NCI-H82 treated with DMSO at 0.1 percent for 48 hours (cell line): ENCODE data around the gene EPHA8.

ENCODE experiments used
- DNase-seq: peaks from one replicate; lab custom pipeline; 2025; ENCODE audit not compliant: unreplicated experiment; lab: John Stamatoyannopoulos, UW

EPHA8 gene

DNA sequence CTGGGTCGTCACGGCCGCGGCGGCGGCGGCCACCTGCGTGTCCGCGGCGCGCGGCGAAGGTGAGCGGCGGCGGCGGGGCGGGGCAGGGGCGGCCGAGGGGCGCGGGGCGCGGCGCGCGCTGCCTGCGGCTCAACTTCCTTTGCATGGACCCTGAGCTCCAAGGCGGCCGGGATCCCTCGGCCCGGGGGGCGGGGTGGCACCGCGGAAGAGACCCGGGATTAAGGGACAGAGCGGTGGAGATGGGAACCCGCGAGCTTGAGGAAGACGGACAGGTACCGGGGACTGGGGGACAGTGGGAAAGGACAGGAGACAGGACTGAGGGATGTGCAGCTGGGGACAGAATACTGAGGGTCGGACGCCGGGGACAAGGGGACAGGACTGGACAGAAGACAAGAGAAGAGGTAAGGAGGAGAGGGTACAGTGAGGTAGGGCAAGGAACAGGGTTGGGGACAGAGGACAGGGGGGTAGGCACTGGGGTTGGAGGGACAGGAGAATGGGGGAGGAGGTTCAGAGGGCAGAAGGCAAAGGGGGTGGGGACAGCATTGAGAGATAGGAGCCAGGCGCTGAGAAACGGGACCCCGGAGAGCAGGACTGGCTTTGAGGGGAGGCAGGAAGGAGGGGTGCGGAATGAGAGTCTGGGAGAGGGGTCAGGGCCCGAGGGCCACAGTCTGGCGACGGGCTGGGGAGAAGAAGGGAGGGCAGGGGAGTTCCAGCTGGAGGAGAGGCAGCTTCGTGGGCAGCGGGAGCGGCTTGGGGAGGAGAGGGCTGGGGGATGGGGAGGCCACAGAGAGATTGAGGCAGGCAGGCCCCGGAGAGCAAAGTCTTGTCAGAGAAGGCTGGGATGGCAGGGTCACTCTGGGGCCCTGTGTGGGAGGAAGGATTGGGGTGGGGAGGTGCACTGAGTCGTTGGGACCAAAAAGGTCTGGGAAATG is 648 bp downstream of the EPHA8 start:
- no peak for DNase-seq

DNA sequence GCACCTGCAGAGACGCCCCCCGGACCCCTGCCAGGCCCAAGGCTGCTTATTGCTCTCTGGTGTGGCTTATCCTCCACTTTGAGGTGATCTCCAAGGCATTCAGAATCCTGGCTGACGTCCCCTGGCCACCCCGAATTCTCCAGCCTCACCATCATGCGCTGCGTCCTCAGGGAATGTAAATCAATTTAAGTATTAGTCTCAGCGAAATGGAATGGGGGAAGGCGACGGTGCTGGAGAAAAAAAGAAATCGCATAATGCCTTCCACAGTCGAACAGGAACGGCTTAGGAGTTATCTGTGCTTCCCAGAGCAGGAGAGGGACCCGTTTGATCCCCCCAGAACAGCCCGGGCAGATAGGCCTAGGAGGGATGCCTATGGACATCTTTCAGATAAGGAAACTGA is 2.9 kb downstream of the EPHA8 start:
- DNase-seq, result no peak

DNA sequence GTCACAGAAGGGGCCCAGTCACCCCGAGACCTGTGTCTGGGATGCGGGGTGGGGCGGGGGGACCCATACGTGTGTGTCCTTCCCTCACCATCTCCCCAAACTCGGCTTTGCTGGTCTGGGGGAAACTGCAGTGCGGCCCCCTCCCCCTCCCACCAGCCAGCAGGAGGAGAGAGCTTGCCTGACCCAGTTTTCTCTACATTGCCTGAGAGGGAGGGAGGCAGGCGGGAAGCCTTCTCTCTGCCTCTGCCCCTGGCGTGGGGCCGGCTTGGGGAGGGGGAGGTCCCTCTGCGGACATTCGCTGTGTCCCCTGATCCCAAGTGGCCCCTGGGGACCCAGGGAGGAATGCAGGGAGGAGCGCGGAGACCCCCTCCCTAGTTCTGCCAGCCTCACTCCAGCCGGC is 3.9 kb downstream of the EPHA8 start:
- DNase-seq, result no peak

DNA sequence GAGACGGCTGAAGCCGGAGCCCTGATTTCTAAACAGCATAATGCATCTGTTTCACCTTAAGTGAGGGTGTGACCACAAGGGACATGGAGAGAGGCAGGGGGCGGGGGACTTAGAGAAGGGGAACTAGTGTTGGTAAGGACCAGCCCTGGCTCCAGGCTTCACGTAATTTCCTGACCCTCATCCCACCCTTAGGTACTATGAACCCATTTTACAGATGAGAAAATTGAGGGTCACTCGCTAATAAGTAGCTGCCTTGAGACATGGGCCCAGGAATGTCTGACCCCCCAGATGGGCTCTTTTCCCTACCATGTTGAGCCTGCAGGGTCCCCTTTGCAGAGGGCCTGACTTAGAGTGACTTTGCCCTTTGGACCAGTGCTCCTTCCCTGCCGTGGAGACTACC is 4.7 kb downstream of the EPHA8 start:
- DNase-seq, result no peak

DNA sequence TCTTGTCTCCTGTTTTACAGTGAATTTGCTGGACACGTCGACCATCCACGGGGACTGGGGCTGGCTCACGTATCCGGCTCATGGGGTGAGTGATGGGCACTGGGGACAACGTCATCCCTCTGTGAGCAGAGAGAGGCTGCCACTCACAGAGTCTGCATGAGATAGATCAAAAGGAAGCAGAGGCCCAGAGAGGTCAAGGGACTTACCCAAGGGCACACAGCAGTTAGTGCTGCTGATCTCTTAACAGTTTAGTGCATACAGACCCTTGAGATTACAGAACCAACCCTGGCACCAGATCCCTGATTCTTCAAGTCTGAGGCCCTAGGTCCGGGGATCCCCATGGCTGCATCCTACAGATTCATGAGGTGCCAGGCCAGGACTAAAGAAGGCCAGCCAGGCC is 6.0 kb downstream of the EPHA8 start:
- no peak for DNase-seq

DNA sequence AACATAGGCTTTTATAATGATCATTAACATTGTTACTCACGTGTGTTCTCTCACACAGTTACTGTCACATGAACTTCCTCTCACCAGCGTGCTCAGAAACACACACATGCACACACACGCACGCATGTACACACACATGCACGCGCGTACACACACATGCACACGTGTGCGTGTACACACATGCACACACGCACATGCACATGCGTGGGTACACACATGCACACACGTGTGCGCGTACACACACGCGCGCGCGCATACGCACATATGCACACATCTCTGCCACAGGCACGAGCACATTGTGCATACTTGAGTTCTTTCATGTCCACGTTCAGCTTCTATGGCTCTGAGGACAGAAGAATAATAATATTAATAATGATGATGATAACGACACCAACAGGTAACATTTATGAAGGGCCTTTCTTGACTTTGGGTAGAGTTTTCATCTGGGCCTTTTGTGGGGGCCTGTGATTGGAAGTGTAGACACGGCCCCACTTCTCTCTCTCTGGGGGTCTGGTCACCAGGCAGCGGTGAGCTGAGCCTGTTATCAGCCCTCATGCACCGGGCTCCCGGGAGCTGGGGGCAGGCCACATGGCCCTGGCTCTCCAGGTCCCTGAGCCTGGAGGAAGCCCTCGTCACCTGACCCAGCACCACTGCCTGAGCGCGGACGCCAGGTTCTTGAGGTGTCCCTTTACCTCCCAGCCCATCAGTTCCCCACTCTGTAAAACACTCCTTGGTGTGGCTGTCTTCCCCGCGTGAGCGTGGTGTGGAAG is 7.0 kb downstream of the EPHA8 start:
- DNase-seq, result no peak

DNA sequence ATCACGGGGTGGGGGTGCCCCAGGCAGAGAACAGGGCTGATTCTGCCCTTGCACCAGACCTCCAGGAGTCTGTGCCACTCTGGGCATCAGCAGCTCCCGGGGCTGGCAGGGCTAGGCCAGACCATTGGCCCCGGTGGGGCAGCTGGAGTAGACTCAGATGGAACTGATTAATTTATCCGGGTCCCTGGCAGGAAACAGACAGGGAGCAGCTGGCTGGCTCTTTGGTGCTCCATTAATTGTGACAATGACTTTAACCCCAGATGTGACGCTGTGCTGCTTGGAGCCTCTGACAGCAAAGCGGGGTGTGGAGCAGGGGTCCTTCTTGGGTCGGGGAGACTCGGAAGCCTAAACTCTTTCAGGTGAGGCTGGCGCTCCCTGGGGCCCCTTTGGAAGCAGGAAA is 9.5 kb downstream of the EPHA8 start:
- DNase-seq, result no peak

DNA sequence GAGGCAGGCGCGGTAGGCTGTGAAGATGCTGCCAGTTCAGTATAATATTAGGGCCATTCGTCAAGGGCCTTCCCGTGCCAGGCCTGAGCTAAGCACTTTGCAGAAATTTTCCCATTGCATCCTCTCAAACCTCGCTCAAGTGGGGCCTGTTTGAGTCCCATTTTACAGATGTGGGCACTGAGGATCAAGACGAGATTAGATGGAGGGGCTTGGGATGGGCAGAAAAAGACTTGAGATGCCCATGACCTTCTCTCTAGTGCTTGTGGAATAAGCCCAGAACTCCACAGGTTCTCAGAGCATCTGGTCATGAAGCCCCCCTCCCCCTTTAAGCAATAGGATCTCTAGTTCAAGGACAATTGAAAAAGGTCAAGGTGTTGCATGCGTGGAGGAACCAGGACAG is 9.9 kb downstream of the EPHA8 start:
- no peak for DNase-seq

DNA sequence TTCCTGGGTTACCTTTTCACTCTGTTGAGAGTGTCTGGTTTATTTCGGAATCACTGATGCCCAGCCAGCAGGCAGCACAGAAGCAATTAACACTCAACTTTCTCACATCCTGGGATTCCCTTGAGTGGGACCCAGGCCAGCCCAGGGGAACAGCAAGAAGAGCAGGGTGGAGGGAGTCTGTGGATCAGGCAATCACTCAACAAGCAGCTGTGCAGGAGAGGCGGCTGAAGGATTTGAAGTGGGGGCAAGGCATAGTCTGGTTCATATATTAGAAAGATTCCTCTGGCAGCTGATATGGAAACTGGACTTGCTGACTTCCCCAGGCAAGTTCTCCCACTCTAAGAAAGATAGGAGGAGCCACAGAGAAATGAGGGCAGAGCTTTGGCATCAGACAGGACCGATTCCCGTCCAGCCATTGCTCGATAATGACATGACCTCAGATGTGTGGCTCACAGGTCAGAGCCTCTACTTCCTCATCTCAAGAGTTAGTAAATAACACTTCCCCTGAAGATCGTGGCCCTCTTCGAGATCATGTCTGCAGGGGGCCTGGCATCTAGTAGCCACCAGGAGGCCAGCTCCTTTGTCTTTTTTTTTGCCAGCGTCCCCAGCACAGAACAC is 12.4 kb downstream of the EPHA8 start:
- DNase-seq, result no peak

DNA sequence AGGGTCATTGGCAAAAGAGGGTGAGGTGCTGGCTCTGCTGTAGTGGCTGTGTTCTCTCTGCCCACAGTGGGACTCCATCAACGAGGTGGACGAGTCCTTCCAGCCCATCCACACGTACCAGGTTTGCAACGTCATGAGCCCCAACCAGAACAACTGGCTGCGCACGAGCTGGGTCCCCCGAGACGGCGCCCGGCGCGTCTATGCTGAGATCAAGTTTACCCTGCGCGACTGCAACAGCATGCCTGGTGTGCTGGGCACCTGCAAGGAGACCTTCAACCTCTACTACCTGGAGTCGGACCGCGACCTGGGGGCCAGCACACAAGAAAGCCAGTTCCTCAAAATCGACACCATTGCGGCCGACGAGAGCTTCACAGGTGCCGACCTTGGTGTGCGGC is 12.9 kb downstream of the EPHA8 start:
- DNase-seq, result no peak

DNA sequence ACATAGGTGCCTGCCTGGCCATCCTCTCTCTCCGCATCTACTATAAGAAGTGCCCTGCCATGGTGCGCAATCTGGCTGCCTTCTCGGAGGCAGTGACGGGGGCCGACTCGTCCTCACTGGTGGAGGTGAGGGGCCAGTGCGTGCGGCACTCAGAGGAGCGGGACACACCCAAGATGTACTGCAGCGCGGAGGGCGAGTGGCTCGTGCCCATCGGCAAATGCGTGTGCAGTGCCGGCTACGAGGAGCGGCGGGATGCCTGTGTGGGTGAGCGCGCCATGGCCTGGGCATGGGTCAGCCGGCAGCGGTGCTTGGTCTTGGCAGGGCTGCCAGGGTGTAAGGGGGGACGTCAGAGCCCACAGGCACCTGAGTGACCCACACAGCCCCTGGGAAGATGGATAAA is 13.3 kb downstream of the EPHA8 start:
- DNase-seq, result no peak

DNA sequence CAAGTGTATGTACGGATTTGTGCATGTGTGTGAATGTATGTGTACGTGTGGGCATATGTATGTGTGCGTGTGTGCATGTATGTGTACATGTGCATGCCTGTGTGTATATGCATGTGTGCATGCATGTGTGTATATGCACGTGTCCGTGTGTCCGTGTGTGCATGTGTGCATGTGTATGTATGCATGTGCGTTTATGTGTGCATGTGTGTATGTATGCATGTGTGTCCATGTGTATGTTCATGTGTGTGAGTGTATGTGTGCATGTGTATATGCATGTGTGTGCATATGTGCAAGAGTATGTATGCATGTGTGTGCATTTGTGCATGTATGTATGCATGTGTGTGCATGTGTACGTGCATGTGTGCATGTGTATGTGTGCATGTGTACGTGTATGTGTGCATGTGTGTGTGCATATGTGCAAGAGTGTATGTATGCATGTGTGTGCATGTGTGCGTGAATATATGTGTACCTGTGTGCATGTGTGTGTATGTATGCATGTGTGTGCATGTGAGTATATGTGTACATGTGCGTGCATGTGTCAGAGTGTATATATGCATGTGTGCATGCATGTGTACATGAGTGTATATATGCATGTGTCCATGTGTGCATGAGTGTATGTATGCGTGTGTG is 15.6 kb downstream of the EPHA8 start:
- DNase-seq, result no peak

DNA sequence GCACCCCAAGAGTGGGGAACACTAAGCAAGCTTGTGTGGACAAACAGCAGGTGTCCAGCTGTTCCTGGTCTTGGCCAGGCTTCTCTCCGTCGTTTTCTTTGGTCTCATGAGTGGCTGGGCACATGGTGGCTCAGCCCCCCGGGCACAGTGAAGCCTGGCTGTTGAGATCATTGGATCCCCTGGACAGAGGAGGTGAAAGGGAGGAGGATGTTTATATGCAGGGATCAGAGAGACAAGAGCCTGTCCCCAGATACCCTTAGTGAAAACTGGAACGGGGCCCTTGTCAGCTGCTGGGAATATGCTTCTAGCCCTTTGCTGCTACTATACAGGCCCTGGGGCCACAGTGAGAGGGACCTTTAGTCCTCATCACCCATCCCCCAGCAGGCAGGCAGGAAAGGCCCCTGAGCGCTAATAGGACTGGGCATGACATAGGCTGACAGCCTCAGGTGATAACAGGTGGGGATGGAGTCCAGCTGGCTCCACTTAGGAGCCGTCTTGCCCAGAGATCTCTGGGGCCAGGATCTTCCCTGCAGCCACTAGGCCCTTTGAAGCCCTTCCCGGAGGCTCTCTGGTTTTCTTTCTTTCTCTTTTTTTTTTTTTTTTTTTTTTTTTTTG is 16.4 kb downstream of the EPHA8 start:
- DNase-seq, result no peak

DNA sequence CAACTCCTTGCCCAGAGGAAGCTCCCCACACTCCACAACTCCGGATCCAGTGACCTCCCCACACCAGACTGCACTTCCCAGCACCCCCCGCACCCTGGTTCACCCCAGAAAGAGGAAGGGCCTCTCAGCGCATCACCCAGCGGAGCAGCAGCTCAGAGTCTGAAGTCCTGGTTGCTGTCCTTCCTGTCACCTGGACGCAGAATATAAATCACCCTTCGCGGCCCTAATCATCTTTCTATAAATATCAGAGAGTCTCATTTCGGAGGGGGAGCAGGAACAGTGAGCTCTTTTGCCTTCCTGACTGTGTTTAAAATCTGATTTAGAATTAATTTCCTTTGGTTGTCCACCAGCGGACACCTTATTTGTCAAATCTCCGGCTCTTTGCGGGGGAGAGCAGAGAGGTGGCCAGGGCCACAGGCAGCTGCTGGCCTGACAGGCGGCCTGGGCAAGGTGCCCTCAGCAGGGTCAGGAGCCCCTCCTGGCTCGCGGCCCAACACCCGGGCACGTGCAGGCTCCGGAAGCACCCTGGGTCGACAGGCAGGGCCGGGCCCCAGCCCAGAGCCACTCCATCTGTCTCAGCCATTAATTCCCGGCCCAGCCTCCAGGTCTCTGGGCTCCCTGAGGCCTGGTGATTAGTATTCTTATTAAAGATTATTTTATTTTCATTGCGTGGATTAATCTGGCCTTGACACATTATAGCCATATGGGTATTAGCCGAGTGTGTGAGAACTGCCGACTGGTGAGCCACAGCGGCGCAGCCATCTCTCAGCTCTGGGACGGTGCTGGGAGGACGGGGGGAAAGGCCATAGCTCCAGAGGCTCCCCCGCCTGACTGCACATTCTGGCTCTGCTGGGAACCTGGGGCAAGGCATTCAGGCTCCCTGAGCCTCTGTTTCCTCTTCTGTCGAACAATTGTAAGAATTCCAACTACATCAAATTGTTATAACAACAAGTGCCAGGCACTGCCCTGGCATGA is 19.7 kb downstream of the EPHA8 start:
- DNase-seq, result peak; percentile 68

DNA sequence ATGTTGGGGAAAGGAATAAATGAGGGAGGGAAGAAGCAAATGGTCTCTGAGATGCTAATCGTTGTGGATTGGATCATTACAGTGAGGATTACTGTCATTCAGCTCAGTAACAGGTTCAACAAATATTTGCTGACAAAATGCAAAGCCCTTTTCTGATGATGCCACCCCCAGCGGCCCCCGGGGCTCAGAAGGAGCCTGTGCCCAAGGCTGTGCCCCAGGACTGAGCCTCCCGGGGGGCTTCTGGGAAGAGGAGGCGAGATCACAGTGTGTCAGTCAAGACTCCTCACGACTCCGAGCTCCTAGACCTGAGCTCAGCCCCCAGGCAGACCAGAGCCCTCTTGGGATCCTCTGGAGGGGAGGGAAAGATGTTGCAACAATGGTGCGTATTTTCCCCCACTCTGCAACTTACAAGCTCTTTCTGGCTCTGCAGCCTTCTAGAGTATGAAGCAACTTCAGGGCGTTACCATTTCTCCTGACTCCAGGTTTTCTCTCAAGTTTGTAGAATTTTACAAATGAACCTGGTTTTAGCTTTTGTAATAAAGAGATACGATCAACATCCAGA is 20.8 kb downstream of the EPHA8 start:
- DNase-seq, result no peak

DNA sequence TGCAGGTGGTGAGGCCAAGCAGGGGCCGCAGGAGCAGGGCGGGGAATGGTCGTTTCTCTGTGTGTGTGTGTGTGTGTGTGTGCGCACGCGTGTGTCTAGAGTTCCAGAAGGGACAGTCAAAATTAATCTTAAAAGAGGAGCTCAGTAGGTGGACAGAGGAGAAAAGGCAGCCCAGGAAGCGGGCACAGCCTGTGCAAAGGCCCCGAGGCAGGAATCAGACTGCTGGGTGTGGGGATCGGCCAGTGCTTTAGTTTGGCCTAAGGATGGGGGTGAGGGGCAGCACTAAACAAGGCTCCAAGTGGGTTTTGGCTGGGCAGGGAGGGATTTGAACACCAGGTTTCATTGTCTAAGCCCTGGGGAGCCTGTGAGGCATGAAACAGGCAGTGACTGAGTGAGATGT is 21.7 kb downstream of the EPHA8 start:
- no peak for DNase-seq

DNA sequence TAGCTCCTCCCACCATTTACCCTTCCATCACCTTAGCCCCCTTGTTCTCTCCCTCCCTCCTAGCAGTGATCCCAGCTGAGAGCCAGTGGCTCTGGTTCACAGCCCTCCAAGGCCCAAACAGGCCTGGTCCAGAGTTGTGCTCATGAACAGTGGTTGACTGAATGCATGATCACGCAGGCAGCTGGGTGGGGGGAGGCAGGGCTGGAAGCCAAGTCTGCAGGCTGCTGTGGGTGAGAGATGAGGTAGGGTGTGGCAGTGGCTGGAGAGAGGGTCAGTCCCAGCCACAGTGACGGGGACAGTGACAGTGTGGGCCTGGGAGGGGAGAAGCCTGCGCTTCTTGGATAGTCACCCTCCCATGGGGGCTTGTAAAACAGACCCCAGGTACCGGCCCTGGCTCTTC is 22.2 kb downstream of the EPHA8 start:
- DNase-seq, result no peak

DNA sequence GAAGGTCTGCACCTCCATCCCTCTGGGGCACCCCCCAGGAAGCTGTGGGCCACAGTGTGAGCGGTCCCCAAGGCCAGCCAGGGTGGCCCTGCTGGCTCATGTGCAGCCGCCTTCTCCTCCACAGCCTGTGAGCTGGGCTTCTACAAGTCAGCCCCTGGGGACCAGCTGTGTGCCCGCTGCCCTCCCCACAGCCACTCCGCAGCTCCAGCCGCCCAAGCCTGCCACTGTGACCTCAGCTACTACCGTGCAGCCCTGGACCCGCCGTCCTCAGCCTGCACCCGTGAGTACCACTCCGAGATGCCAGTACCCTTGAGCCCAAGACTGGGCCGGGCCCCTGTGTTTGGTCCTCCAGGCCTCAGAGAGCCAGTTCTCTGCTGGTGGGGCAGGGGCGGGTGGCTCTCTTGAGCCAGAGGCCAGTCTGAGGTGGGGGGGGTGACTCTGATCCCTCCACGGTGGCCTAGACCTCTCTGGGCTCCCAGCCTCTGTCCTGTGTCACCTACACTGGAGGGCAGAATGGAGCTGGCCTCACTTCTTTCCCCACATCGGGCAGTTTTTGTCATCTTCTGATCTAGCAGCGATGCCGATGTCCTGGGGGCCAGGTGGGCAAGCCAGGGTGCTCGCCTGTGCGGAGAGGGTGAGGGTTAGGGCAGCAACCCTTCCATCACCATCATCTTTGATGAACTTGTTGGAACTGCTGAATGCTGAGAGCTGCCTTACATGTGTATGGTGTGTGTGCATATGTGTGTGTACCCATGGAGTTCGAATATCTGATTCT is 23.3 kb downstream of the EPHA8 start:
- DNase-seq, result no peak

DNA sequence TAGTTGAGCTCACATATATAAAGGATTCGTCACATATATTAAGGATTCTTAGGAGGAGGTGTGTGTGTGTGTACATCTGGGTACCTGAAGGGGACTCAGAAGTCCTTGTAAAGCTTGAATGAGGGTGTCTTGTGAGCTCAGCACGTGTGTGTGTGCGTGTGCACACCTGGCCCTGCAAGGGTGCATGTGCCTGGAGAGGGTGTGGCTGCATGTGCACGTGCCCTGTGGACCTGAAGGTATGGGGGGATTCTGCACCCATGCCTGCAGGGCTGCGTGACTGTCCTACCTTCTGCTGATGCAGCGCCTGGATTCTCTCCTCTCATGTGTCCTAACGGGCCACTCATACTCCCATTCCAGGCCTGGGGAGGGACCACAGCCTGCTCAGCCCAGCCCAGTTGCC is 24.0 kb downstream of the EPHA8 start:
- no peak for DNase-seq
